ENCODE results near the gene BEX1.

GRCh38 chrX:103101299-103102042 is 37.5 kb upstream of the BEX1 start:
- no peak for TF ChIP-seq POLR2A (IDR thresholded peaks at IDR 0.05)
- TF ChIP-seq CTCF (IDR thresholded peaks at IDR 0.05), result no peak
